Activated CD8-positive, alpha-beta T cell treated with anti-CD3 and anti-CD28 coated beads for 36 hours (primary cell): Measurements from ENCODE around the gene CENPP. TPM values are rescaled to one million over a fixed set of nuclear protein-coding genes. Genes with fewer than 3 reads are reported as not detected.

ENCODE experiments used
- ATAC-seq: fragments of 200-7000 bp; cut with Tn5 transposase; one replicate; pipeline ENCODE4 v1.10.0; 2021; ENCODE audit warnings: mild to moderate bottlenecking, moderate library complexity
- CTCF ChIA-PET: fragments of 350-600 bp; sonication (Branson Sonifier 250); formaldehyde crosslinking; loops from one replicate; lab custom pipeline; 2021; ENCODE audit warnings: antibody characterized with exemption; lab: Charles Lee
- POLR2A ChIA-PET: fragments of 350-600 bp; sonication (Branson Sonifier 250); formaldehyde crosslinking; loops from one replicate; lab custom pipeline; 2021; ENCODE audit warnings: antibody characterized with exemption; lab: Charles Lee
- DNase-seq: peaks from one replicate; pipeline ENCODE4 v3.0.0-alpha.2; 2020
- H3K27ac Mint-ChIP-seq: one replicate; pipeline ENCODE4 v1.8.0; 2021; ENCODE audit warnings: mild to moderate bottlenecking, mixed read lengths
- H3K27me3 Mint-ChIP-seq: one replicate; pipeline ENCODE4 v1.8.0; 2021; ENCODE audit warnings: mixed read lengths
- H3K36me3 Mint-ChIP-seq: one replicate; pipeline ENCODE4 v1.8.0; 2021; ENCODE audit warnings: low read depth, mixed read lengths
- H3K4me1 Mint-ChIP-seq: one replicate; pipeline ENCODE4 v1.8.0; 2021; ENCODE audit warnings: low read depth, mixed read lengths
- H3K4me3 Mint-ChIP-seq: one replicate; pipeline ENCODE4 v1.8.0; 2021; ENCODE audit warnings: mild to moderate bottlenecking, moderate library complexity, mixed read lengths
- H3K9me3 Mint-ChIP-seq: one replicate; pipeline ENCODE4 v1.8.0; 2021; ENCODE audit warnings: mixed read lengths
- intact Hi-C: fragments of 100-400 bp; cut with micrococcal nuclease; formaldehyde crosslinking; loops from one replicate; pipeline ENCODE4 v1.10.0; 2022
- total RNA-seq, 2 experiments: library from RNA; stranded (reverse); gene quantifications; one replicate each; pipeline ENCODE4 v1.2.3, GENCODE V29; 2021
- TF ChIP-seq, protein P1 (sequence below): fragments of 200-600 bp; IDR thresholded peaks from one replicate; pipeline ENCODE4 v1.8.0; 2022; ENCODE audit warnings: antibody characterized with exemption, mild to moderate bottlenecking

The CENPP gene
- total RNA-seq, 2 experiments from 2014 or later, result 22.5 to 28.7 TPM

GRCh38 chr9:92558612-92559374 is 233.0 kb downstream of the CENPP start:
- no peak for ATAC-seq
- intact Hi-C loops, result no loop called here
- CTCF ChIA-PET, result no interaction called here
- Mint-ChIP-seq H3K27ac (no peak overlapping the region), H3K4me1 (peaks cover 11% of the 10 kb centered on the region), H3K36me3 (no peaks in the 10 kb centered on the region), H3K27me3 (no peaks in the 10 kb centered on the region), H3K9me3 (no peaks in the 10 kb centered on the region), H3K4me3 (no peak overlapping the region)
- no peak for DNase-seq
- POLR2A ChIA-PET, result no interaction called here
- TF ChIP-seq, protein P1, sequence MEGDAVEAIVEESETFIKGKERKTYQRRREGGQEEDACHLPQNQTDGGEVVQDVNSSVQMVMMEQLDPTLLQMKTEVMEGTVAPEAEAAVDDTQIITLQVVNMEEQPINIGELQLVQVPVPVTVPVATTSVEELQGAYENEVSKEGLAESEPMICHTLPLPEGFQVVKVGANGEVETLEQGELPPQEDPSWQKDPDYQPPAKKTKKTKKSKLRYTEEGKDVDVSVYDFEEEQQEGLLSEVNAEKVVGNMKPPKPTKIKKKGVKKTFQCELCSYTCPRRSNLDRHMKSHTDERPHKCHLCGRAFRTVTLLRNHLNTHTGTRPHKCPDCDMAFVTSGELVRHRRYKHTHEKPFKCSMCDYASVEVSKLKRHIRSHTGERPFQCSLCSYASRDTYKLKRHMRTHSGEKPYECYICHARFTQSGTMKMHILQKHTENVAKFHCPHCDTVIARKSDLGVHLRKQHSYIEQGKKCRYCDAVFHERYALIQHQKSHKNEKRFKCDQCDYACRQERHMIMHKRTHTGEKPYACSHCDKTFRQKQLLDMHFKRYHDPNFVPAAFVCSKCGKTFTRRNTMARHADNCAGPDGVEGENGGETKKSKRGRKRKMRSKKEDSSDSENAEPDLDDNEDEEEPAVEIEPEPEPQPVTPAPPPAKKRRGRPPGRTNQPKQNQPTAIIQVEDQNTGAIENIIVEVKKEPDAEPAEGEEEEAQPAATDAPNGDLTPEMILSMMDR, result no peak

DNA sequence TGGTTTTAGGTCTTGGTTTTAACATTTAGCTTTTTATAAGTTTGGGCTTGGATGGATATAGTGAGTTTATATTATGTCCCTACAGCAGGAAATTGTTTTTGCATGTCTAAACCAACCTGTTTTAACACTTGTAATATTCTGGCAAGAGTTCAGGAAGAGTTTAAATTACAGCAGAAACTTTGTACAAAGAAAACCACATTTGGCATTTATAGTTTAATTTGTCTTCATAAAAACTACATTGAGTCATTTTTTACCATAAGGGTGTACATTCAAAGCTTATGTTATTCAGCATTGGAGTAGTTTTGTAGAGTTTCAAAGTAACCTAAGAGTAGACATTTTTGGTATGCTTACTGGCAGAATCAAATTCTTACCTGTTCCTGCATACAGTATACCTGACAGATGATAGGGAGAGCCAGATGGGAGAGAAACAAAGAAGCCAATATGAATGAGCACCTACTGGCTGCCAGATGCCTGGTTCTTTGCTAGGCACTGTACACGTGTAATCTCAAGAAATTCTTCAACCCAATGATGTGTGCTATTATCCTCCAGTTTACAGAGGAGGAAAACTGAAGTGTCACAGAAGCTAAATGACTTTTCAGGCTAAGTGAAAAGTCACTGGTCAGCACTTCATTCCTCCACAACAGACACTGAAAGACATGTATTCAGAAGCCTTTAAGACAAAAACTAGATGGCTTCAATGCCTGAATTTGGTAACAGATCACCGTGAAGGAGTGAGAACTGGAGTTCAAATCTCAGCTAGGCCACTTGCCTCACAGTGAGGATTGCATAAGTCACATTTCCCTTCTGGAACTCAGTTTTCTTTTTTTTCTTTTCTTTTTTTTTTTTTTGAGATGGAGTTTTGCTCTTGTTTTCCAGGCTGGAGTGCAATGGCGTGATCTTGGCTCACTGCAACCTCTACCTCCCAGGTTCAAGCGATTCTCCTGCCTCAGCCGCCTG is 235.9 kb downstream of the CENPP start:
- no peaks in the 10 kb centered on the region for H3K36me3 Mint-ChIP-seq
- peaks cover 4% of the 10 kb centered on the region for H3K4me1 Mint-ChIP-seq
- TF ChIP-seq, protein P1, result no peak
- H3K27me3 Mint-ChIP-seq, result no peaks in the 10 kb centered on the region
- DNase-seq (no peak), ATAC-seq (no peak)
- intact Hi-C loops, result no loop called here
- POLR2A ChIA-PET, result no interaction called here
- H3K9me3 Mint-ChIP-seq, result peaks cover 8% of the 10 kb centered on the region
- H3K4me3 Mint-ChIP-seq, result no peak overlapping the region
- no peak overlapping the region for H3K27ac Mint-ChIP-seq
- CTCF ChIA-PET, result interaction anchor here (1.4 kb wide), 1 partner anchor 13 kb away, joined by 3 read pairs; no protein-coding TSS in a partner anchor

DNA sequence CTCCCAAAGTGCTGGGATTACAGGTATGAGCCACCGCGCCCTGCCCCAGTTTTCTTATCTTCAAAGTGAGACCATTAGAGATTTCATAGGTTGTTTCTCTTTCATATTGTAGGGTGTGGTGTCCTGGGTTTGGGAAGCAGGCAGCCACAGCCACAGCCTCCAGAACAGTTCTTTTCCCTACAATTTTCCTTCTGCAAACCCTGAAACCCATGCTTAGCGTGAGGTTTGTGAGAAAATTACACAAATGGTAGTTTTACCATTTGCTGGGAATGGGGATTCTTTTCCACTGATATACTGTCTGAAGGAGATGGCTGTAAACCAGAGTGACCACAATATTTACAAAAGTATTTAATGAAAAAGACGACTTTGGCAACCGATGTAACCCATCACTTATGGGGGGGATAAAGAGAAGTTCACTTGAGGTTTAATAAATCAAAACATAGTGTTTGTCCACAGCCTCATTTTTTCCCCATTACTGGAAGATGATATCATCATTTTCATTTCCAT is 236.8 kb downstream of the CENPP start:
- intact Hi-C loops, result no loop called here
- no peak for DNase-seq
- Mint-ChIP-seq H3K4me3 (no peak overlapping the region), H3K4me1 (peaks cover 4% of the 10 kb centered on the region), H3K36me3 (no peaks in the 10 kb centered on the region), H3K27ac (no peak overlapping the region), H3K9me3 (peaks cover 11% of the 10 kb centered on the region), H3K27me3 (no peaks in the 10 kb centered on the region)
- CTCF ChIA-PET, result interaction anchor here (0.6 kb wide), 1 partner anchor 87 kb away, joined by 3 read pairs; no protein-coding TSS in a partner anchor
- no peak for ATAC-seq
- TF ChIP-seq, protein P1, result no peak
- POLR2A ChIA-PET, result no interaction called here

DNA sequence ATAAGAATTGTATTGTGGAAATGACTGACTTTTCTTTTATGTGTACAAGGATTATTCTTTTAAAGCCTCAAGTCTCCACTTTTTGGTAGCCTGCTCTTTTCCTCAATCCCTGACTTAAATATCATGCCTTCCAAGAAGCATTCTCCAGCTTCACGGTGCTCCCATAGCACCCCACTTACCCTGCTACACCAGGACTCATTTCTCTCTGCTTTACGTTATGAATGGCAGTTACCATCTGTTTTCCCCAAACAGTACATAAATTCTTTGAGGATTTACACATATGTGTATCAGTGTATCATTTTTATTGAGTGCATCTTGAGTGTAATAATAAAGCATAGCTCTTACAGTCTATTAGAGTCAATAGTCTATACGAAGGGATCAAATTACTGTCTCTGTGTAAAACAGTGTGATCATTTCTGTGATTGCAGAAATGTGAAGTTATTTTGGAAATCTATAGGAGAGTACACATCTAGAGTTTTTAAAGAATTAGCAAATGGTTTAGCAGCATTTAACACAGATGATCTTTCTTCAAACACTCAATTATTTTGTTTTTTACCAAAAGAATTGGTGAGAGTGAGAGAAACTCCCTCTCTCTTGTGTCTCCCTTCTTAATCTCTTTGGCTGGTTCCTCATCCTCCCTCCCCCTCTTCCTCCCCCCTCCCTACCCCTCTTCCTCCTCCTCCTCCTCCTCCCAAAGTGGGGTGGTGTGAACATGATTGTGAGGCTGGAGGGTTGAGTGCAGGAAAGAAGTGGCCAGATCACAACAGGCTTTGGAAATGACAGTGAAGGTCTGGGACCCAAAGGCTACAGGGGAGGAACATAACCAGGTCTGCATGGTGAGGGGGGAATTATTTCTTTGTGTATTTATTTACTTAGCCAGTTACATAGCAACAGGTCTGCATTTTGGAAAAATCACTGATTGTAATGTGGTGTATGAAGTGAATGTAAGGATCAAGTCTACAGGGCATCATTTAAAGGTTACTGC is 237.7 kb downstream of the CENPP start:
- POLR2A ChIA-PET, result no interaction called here
- CTCF ChIA-PET, result interaction anchor here (0.6 kb wide), 1 partner anchor 88 kb away, joined by 3 read pairs; no protein-coding TSS in a partner anchor
- Mint-ChIP-seq H3K4me3 (no peak overlapping the region), H3K9me3 (peaks cover 11% of the 10 kb centered on the region), H3K27ac (no peak overlapping the region), H3K36me3 (no peaks in the 10 kb centered on the region), H3K27me3 (no peaks in the 10 kb centered on the region), H3K4me1 (peaks cover 4% of the 10 kb centered on the region)
- no peak for ATAC-seq
- intact Hi-C loops, result no loop called here
- TF ChIP-seq, protein P1, result no peak
- DNase-seq, result no peak
